Neuronal stem cell (in vitro differentiated cells): ENCODE results near the gene RIT1.
A peak's percentile ranks its signal among the peaks of the same experiment; 100 is the strongest.

Experiments
- DNase-seq: peaks from one replicate; pipeline ENCODE4 v3.0.0-alpha.2; 2013; ENCODE audit warnings: low spot score
- H2AFZ ChIP-seq: one replicate; pipeline ENCODE4 v1.6.1; 2013; ENCODE audit warnings: mild to moderate bottlenecking, low read length, inconsistent platforms
- H2AK5ac ChIP-seq: 2 replicates; pipeline ENCODE4 v1.6.1; 2013; ENCODE audit warnings: low read depth, mild to moderate bottlenecking, inconsistent platforms, low read length, moderate library complexity, mixed read lengths
- H2BK120ac ChIP-seq: 2 replicates; pipeline ENCODE4 v1.6.1; 2013; ENCODE audit warnings: low read depth, mild to moderate bottlenecking, inconsistent platforms, low read length, moderate library complexity, mixed read lengths
- H2BK12ac ChIP-seq: one replicate; pipeline ENCODE4 v1.6.1; 2013; ENCODE audit warnings: low read length, inconsistent platforms
- H2BK15ac ChIP-seq: 2 replicates; pipeline ENCODE4 v1.6.1; 2013; ENCODE audit warnings: mild to moderate bottlenecking, low read length, inconsistent platforms, mixed read lengths
- H2BK5ac ChIP-seq: one replicate; pipeline ENCODE4 v1.6.1; 2013; ENCODE audit warnings: inconsistent platforms, mild to moderate bottlenecking, low read length, moderate library complexity
- H3K14ac ChIP-seq: one replicate; pipeline ENCODE4 v1.6.1; 2013; ENCODE audit warnings: low read length, inconsistent platforms
- H3K18ac ChIP-seq: 2 replicates; pipeline ENCODE4 v1.6.1; 2013; ENCODE audit warnings: low read length, inconsistent platforms
- H3K23ac ChIP-seq: 2 replicates; pipeline ENCODE4 v1.6.1; 2013; ENCODE audit warnings: low read depth, mild to moderate bottlenecking, mixed read lengths, low read length, inconsistent platforms; ENCODE audit not compliant: poor library complexity
- H3K27ac ChIP-seq: replicated peaks from 3 replicates; pipeline ENCODE4 v1.5.1; 2013; ENCODE audit warnings: low read length, inconsistent platforms
- H3K27me3 ChIP-seq, 3 experiments: 2 replicates each; pipeline ENCODE4 v1.6.1; 2013; ENCODE audit warnings: low read length in 3 of 3, mild to moderate bottlenecking in 2 of 3, inconsistent platforms in 1 of 3, low read depth in 1 of 3, mixed read lengths in 1 of 3, moderate library complexity in 1 of 3; ENCODE audit not compliant: control insufficient read depth in 3 of 3, insufficient read depth in 3 of 3
- H3K36me3 ChIP-seq, 2 donors: replicated peaks in 1 of 2; 2 replicates each; pipeline ENCODE4 v1.6.1; 2013; ENCODE audit warnings: low read length in 2 of 2; ENCODE audit not compliant: control insufficient read depth in 2 of 2, insufficient read depth in 2 of 2
- H3K4ac ChIP-seq: 2 replicates; pipeline ENCODE4 v1.6.1; 2013; ENCODE audit warnings: inconsistent platforms, mild to moderate bottlenecking, low read length, moderate library complexity
- H3K4me1 ChIP-seq, 2 donors: 1 replicate in 1 of 2; 2 replicates in 1 of 2; pipeline ENCODE4 v1.6.1; 2013; ENCODE audit warnings: low read length in 2 of 2, low read depth in 1 of 2; ENCODE audit not compliant: control insufficient read depth in 2 of 2, insufficient read depth in 1 of 2
- H3K4me2 ChIP-seq: one replicate; pipeline ENCODE4 v1.6.1; 2013; ENCODE audit warnings: mild to moderate bottlenecking, low read length, inconsistent platforms; ENCODE audit not compliant: insufficient read depth, poor library complexity, severe bottlenecking
- H3K4me3 ChIP-seq, 2 donors: 2 replicates each; pipeline ENCODE4 v1.5.1; 2013; ENCODE audit warnings: low read length in 2 of 2, mild to moderate bottlenecking in 2 of 2, inconsistent platforms in 1 of 2, moderate library complexity in 1 of 2
- H3K79me1 ChIP-seq: one replicate; pipeline ENCODE4 v1.6.1; 2013; ENCODE audit warnings: low read depth, mild to moderate bottlenecking, inconsistent platforms, low read length, moderate library complexity
- H3K9ac ChIP-seq: one replicate; pipeline ENCODE4 v1.6.1; 2013; ENCODE audit warnings: mild to moderate bottlenecking, low read depth, low read length, inconsistent platforms; ENCODE audit not compliant: poor library complexity
- H3K9me3 ChIP-seq, 2 donors: replicated peaks in 1 of 2; 2 replicates each; pipeline versions ENCODE3 to v1.6.1; 2013; ENCODE audit warnings: low read length in 2 of 2, mild to moderate bottlenecking in 2 of 2, inconsistent platforms in 1 of 2, low read depth in 1 of 2, mixed read lengths in 1 of 2, moderate library complexity in 1 of 2; ENCODE audit not compliant: control insufficient read depth in 2 of 2, insufficient read depth in 1 of 2
- H4K8ac ChIP-seq: one replicate; pipeline ENCODE4 v1.6.1; 2013; ENCODE audit warnings: low read depth, mild to moderate bottlenecking, inconsistent platforms, low read length, moderate library complexity
- H4K91ac ChIP-seq: one replicate; pipeline ENCODE4 v1.6.1; 2013; ENCODE audit warnings: low read length, low read depth, mild to moderate bottlenecking, inconsistent platforms; ENCODE audit not compliant: poor library complexity
- WGBS, 2 donors: extraction: QIAGEN DNeasy Blood & Tissue Kit; methylation state at CpG; one replicate each; pipeline ENCODE4 v1.1.7; 2013; ENCODE audit warnings: missing lambda C conversion rate in 2 of 2, mixed read lengths in 1 of 2; ENCODE audit not compliant: insufficient read length in 2 of 2, insufficient replicate concordance in 1 of 2; ENCODE audit errors: extremely low coverage in 2 of 2; 5-methylcytosine and 5-hydroxymethylcytosine counted together

RIT1 gene

DNA sequence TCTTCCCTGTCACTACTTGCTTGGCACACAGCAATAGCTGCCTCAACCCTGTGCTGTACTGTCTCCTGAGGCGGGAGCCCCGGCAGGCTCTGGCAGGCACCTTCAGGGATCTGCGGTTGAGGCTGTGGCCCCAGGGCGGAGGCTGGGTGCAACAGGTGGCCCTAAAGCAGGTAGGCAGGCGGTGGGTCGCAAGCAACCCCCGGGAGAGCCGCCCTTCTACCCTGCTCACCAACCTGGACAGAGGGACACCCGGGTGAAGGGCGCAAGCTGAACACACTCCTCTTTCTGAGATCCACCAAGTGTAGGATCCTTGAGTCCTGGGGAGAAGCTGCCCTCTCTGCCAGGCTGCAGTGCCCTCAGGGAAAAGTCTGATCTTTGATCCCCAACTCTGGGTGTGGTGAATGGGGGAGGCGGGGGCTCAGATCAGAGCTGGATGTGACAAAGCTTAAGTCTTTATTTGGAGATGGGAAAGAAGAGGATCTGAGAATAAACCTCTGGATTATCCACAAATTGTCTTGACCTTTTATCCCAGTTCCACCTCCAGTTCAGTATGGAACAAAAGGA lies 31.5 kb upstream of the RIT1 start:
- Histone ChIP-seq H3K27me3 (no peaks in the 10 kb centered on the region), H3K18ac (no peak overlapping the region), H4K8ac (no peak overlapping the region), H3K4me2 (no peak overlapping the region), H3K14ac (no peak overlapping the region), H3K27ac (no peak overlapping the region), H2BK12ac (no peak overlapping the region), H2BK120ac (no peak overlapping the region), H2BK5ac (no peak overlapping the region), H2BK15ac (no peak overlapping the region), H3K79me1 (no peaks in the 10 kb centered on the region), H3K9ac (no peak overlapping the region), H3K9me3 (no peaks in the 10 kb centered on the region), H2AK5ac (peak overlapping the region; percentile 40), H3K23ac (no peak overlapping the region), H3K4me1 (peaks cover 5 to 14% of the 10 kb centered on the region in 2 donors), H3K36me3 (peaks cover 8 to 19% of the 10 kb centered on the region in 2 donors), H3K4me3 (no peak overlapping the region), H4K91ac (no peak overlapping the region), H3K4ac (no peak overlapping the region), H2AFZ (no peak overlapping the region)
- DNase-seq: no peak
- no CpG with 5 or more reads among the region's 11 CpGs for WGBS, 2 donors

DNA sequence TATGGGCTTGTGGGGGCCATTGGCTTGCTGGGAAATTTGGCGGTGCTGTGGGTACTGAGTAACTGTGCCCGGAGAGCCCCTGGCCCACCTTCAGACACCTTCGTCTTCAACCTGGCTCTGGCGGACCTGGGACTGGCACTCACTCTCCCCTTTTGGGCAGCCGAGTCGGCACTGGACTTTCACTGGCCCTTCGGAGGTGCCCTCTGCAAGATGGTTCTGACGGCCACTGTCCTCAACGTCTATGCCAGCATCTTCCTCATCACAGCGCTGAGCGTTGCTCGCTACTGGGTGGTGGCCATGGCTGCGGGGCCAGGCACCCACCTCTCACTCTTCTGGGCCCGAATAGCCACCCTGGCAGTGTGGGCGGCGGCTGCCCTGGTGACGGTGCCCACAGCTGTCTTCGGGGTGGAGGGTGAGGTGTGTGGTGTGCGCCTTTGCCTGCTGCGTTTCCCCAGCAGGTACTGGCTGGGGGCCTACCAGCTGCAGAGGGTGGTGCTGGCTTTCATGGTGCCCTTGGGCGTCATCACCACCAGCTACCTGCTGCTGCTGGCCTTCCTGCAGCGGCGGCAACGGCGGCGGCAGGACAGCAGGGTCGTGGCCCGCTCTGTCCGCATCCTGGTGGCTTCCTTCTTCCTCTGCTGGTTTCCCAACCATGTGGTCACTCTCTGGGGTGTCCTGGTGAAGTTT lies 30.8 kb upstream of the RIT1 start:
- no peak for DNase-seq
- Histone ChIP-seq H3K36me3 (peaks cover 4 to 12% of the 10 kb centered on the region in 2 donors), H2AK5ac (no peak overlapping the region), H3K23ac (peak overlapping the region; percentile 70), H4K8ac (peak overlapping the region; percentile 45), H2BK12ac (no peak overlapping the region), H2BK5ac (no peak overlapping the region), H3K14ac (no peak overlapping the region), H2BK120ac (no peak overlapping the region), H3K4ac (no peak overlapping the region), H3K4me2 (no peak overlapping the region), H3K18ac (no peak overlapping the region), H2AFZ (no peak overlapping the region), H3K27ac (no peak overlapping the region), H3K27me3 (no peaks in the 10 kb centered on the region), H3K79me1 (no peaks in the 10 kb centered on the region), H3K9ac (peak overlapping the region; percentile 18), H3K4me3 (no peak overlapping the region), H3K4me1 (peaks cover 5 to 14% of the 10 kb centered on the region in 2 donors), H4K91ac (no peak overlapping the region), H3K9me3 (no peaks in the 10 kb centered on the region), H2BK15ac (no peak overlapping the region)
- WGBS, 2 donors: no CpG with 5 or more reads among the region's 29 CpGs

DNA sequence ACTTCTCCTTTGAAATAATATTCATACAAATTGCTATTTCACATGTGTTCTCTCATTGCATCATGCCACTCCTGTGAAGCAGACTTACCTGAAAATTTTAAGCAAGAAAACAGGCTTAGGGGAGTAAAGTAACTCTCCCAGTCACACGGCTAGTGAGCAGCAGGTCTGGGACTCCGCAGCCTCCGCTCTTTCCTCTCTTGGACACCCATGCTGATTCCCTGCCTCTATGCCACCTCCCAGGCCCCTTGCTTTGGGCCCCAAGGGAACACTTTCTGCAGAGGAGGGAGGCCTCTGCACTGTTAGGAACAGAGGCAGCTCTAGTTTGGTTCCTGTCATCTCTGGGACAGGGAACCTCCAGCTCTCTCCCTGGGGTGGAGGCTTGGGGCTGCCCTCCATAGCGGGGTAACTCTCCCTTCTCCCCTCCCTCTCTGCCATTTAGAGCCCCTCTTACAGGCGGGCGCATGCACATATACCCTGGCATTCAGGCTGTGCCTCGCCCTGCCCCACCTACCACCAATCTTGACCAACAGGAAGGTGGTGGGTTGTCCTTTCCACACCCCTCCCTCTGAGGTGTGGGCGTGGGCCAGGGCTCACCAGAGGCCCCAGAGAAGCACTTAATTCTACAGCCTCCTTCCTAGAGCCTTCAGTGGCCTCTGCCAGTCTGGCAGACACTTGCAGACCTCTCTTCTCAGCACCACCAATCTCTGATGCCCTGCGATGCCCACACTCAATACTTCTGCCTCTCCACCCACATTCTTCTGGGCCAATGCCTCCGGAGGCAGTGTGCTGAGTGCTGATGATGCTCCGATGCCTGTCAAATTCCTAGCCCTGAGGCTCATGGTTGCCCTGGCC lies 30.1 kb upstream of the RIT1 start, which contains the start of gene RXFP4:
RXFP4 (plus strand) TSS at position 646 of the 852 bp plus-strand sequence; CDS start at position 718, 72 bp downstream.
- Histone ChIP-seq H3K9ac (peak within 1 kb of the TSS; percentile 18), H3K27me3 (no peaks in the 10 kb centered on the region), H3K9me3 (no peaks in the 10 kb centered on the region), H2BK15ac (no peak within 1 kb of the TSS), H2AFZ (peak within 1 kb of the TSS; percentile 65), H4K8ac (peak within 1 kb of the TSS; percentile 45), H3K27ac (no peak within 1 kb of the TSS), H3K36me3 (peaks cover 3 to 4% of the 10 kb centered on the region in 2 donors), H3K4me2 (no peak within 1 kb of the TSS), H3K4ac (no peak within 1 kb of the TSS), H2BK120ac (no peak within 1 kb of the TSS), H2BK12ac (no peak within 1 kb of the TSS), H3K4me1 (peaks cover 5 to 13% of the 10 kb centered on the region in 2 donors), H4K91ac (no peak within 1 kb of the TSS), H3K18ac (no peak within 1 kb of the TSS), H2AK5ac (no peak within 1 kb of the TSS), H2BK5ac (no peak within 1 kb of the TSS), H3K14ac (no peak within 1 kb of the TSS), H3K79me1 (no peaks in the 10 kb centered on the region), H3K4me3 (no peak within 1 kb of the TSS), H3K23ac (peak within 1 kb of the TSS; percentile 70)
- no CpG with 5 or more reads among the region's 11 CpGs for WGBS, 2 donors
- no peak for DNase-seq
